IPS-20b (cell line): Measurements from ENCODE around the gene GNG7.
A peak's percentile ranks its signal among the peaks of the same experiment; 100 is the strongest.

ENCODE experiments used
- H3K27ac ChIP-seq: one replicate; pipeline ENCODE4 v1.5.1; 2013; ENCODE audit warnings: low read length
- H3K27me3 ChIP-seq: 2 replicates; pipeline ENCODE4 v1.6.1; 2013; ENCODE audit warnings: mild to moderate bottlenecking, low read length, inconsistent platforms; ENCODE audit not compliant: insufficient read depth
- H3K36me3 ChIP-seq: 2 replicates; pipeline ENCODE4 v1.6.1; 2013; ENCODE audit warnings: low read depth, mild to moderate bottlenecking, inconsistent platforms, low read length, moderate library complexity; ENCODE audit not compliant: insufficient read depth
- H3K4me1 ChIP-seq: 2 replicates; pipeline ENCODE4 v1.6.1; 2013; ENCODE audit warnings: mild to moderate bottlenecking, control low read depth, inconsistent platforms, low read length, moderate library complexity; ENCODE audit not compliant: insufficient read depth
- H3K4me3 ChIP-seq: 2 replicates; pipeline ENCODE4 v1.5.1; 2013; ENCODE audit warnings: mild to moderate bottlenecking, low read length, inconsistent platforms
- H3K9ac ChIP-seq: 2 replicates; pipeline ENCODE4 v1.6.1; 2013; ENCODE audit warnings: low read depth, mild to moderate bottlenecking, inconsistent platforms, low read length, moderate library complexity
- H3K9me3 ChIP-seq: 2 replicates; pipeline ENCODE4 v1.6.1; 2013; ENCODE audit warnings: mild to moderate bottlenecking, low read depth, low read length, inconsistent platforms; ENCODE audit not compliant: insufficient read depth

The GNG7 gene

DNA sequence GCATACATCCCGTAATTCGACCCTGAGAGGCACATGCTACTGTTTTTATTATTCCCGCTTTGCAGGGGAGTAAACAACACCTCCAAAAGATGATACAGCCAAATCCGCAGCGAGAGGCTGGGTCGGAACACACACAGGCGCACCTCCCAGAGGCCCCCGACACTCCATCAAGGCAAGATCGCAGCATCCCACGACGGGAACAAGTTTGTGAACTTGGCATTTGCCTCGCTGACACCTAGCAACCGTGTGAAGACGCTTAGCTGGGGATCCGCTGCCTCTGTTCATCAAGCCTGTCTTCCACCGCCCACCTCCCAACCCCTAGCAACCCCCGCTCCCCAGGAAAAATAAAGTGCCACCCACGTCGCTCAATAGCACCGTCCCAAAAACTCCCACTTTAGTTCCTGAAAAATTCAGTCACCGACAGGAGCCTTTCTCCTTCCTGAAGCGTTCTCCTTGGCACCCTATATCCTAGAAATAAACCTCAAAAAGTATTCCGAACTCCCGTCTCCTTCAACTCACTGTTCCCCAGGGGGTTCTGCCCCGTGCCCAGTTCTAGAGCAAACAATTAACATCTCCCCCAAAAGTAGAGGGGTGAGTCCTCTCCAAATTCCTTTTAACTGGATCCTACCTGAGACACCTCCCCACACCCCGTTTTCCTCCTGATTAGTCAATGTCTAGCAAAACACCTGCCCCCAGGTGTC, 1.7 kb downstream of the GNG7 start:
- Histone ChIP-seq H3K27ac (no peak overlapping the region), H3K27me3 (peaks cover 28% of the 10 kb centered on the region), H3K9me3 (no peaks in the 10 kb centered on the region), H3K4me1 (peaks cover 16% of the 10 kb centered on the region; the same call in 1 of the 2 replicates), H3K9ac (no peak overlapping the region), H3K4me3 (peak overlapping the region; percentile 26; the same call in 1 of the 2 replicates), H3K36me3 (no peaks in the 10 kb centered on the region)

DNA sequence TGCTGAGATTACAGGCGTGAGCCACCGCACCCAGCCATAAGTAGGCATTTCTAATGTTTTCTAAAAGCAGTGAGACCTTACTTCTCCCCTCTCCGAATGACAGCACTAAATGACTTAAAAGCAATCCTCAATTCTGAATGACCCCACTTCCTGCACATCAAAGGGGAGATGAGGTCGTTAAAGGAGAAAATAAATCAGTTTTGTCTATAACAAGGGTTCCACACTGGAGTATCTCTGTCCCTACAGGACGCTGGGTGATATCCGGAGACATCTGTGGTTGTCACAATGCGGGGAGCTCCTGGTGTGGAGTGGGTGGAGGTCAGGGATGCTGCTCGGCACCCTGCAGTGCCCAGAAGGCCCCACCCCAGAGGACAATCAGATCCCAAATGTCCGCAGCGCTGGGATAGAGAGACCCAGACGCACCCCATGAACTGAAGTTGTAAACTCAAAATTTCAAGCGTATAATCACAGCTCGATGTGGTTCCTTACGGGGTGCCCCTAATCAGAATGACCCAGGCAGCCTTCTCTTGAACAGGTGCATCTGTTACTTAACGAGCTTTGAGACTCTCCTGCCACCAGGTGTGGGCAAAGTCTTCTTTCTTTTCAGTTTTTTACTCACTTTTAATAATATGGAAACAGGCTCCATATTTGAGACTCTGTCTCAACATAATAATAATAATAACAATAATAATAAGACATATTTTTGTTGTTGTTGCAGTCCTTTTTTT, 2.9 kb downstream of the GNG7 start:
- H3K27me3 ChIP-seq: peaks cover 28% of the 10 kb centered on the region
- H3K27ac ChIP-seq: no peak overlapping the region
- H3K36me3 ChIP-seq: no peaks in the 10 kb centered on the region
- H3K9me3 ChIP-seq: no peaks in the 10 kb centered on the region
- no peak overlapping the region for H3K4me3 ChIP-seq
- H3K4me1 ChIP-seq: peaks cover 16% of the 10 kb centered on the region; the same call in 1 of the 2 replicates
- H3K9ac ChIP-seq: no peak overlapping the region

DNA sequence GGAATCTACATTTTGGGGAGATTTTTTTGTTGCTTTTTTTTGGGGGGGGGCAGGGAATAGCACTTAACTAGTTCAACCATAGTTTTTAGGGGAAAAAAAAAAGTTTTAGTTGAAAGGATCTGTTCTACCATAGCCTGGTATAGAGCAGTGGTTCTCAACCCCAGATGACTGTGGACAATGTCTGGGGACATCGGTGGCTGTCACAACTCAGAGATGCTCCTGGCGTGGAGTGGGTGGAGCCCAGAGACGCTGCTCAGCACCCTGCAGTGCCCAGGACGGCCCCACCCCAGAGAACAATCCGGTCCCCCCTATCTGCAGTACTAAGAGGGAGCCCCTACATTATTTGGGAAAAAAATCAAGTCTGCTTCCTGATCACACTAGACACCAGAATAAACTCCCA, 8.3 kb downstream of the GNG7 start:
- no peak overlapping the region for H3K4me3 ChIP-seq
- no peak overlapping the region for H3K9ac ChIP-seq
- H3K9me3 ChIP-seq: no peaks in the 10 kb centered on the region
- H3K27ac ChIP-seq: no peak overlapping the region
- no peaks in the 10 kb centered on the region for H3K36me3 ChIP-seq
- no peaks in the 10 kb centered on the region for H3K27me3 ChIP-seq
- no peaks in the 10 kb centered on the region for H3K4me1 ChIP-seq

DNA sequence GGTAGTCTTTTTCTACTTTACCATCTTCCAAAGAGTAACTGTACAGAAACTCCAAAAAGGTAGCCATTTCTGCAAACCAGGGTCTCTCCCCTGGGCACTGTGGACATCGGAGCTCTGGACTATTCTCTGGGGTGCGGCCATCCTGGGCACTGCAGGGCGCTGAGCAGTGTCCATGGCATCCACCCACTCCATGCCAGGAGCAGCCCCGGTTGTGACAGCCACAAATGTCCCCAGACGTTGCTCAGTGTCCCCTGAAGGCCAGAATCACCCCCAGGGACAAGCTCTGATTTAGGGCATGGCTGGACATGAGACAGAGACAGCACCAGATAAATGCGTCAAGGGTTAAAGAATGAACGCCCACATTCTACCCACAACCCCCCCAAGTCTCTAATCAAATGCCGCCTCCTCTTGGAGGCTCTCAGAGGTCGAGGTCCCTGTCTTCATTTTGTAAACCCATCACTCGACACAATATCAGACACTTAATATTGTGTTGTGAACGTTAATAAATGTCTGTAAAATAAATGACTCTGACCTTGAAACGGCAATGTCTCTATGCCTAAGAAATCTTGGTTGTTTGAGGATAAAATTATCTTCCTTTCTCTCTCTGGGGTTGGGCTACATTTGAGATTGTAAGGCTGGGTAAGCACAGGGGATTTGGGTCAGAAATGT, 8.9 kb downstream of the GNG7 start:
- Histone ChIP-seq H3K4me1 (no peaks in the 10 kb centered on the region), H3K9ac (no peak overlapping the region), H3K9me3 (no peaks in the 10 kb centered on the region), H3K36me3 (no peaks in the 10 kb centered on the region), H3K27me3 (no peaks in the 10 kb centered on the region), H3K4me3 (no peak overlapping the region), H3K27ac (no peak overlapping the region)

DNA sequence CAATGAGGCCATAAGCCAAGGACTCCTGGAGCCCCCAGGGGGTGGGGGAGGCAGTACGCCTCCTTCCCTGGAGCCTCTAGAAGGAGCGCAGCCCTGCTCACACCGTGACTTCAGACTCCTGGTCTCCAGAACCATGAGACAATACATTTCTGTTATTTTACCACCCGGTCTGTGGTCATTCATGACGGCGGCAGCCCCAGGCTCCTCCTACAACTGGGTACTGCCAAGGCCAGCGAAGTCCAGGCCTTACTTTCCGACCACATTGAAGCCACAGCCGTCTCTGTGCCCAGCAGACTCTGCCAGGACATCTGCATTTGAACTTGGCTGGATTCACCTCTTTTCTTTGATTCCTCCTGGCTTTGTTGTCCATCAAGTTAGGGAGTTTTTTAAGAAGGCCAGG, 10.5 kb downstream of the GNG7 start:
- Histone ChIP-seq H3K9ac (no peak overlapping the region), H3K27ac (no peak overlapping the region), H3K36me3 (no peaks in the 10 kb centered on the region), H3K9me3 (no peaks in the 10 kb centered on the region), H3K27me3 (no peaks in the 10 kb centered on the region), H3K4me3 (no peak overlapping the region), H3K4me1 (no peaks in the 10 kb centered on the region)

DNA sequence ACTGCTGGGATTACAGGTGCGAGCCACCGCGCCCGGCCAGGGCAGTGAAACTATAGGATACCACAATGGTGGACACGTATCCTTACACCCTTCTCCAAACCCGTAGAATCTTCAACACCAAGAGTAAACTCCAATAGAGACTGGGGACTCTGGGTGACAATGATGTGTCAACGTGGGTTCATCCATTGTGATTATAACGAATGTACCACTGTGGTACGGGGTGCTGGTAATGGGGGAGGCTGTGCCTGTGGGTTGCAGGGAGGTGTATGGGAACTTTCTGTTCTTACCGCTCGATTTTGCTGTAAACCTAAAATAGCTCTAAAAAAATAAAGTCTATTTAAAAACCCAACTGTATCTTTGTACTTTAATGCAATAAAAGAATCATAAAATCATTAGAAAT, 11.6 kb downstream of the GNG7 start:
- no peak overlapping the region for H3K9ac ChIP-seq
- no peaks in the 10 kb centered on the region for H3K27me3 ChIP-seq
- H3K4me3 ChIP-seq: no peak overlapping the region
- no peaks in the 10 kb centered on the region for H3K36me3 ChIP-seq
- H3K27ac ChIP-seq: no peak overlapping the region
- no peaks in the 10 kb centered on the region for H3K9me3 ChIP-seq
- no peaks in the 10 kb centered on the region for H3K4me1 ChIP-seq

DNA sequence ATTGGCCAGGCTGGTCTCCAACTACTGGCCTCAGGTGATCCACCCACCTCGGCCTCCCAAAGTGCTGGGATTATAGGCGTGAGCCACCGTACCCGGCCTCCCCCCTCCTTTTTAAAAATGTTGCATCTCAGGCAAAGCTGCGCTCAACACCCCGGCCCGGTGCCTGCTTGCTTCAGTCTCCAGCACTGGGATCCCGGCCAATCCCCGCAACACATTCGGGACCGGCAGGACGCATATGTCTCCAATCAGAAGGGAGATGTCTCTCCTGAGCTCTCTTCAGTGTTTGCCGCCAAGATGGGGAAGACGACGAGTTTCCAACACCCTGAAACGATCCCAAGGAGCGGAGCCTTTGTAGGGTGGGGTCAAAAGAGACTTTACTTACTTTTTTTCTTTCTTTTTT, 16.1 kb downstream of the GNG7 start:
- H3K4me1 ChIP-seq: no peaks in the 10 kb centered on the region
- no peaks in the 10 kb centered on the region for H3K36me3 ChIP-seq
- no peak overlapping the region for H3K4me3 ChIP-seq
- no peak overlapping the region for H3K9ac ChIP-seq
- no peaks in the 10 kb centered on the region for H3K27me3 ChIP-seq
- H3K9me3 ChIP-seq: no peaks in the 10 kb centered on the region
- H3K27ac ChIP-seq: no peak overlapping the region

DNA sequence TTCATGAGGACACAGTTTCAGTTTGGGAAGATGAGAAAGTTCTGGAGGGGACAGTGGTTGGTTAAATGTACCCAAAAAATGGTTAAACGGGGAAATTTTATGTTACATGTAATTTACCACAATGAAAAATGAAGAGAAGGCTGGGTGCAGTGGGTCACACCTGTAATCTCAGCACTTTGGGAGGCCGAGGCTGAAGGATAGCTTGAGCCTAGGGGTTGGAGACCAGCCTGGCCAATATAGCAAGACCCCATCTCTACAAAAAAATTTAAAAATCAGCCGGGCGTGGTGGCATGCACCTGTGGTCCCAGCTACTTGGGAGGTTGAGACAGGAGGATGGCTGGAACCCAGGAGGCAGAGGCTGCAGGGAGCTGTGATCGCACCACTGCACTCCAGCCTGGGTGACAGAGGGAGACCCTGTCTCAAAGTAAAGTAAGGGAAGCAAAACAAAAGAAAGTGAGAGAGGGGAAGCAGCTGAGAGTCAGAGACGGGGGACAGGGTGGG, 17.2 kb downstream of the GNG7 start:
- Histone ChIP-seq H3K4me3 (no peak overlapping the region), H3K27ac (no peak overlapping the region), H3K4me1 (no peaks in the 10 kb centered on the region), H3K9me3 (no peaks in the 10 kb centered on the region), H3K27me3 (no peaks in the 10 kb centered on the region), H3K36me3 (no peaks in the 10 kb centered on the region), H3K9ac (no peak overlapping the region)

DNA sequence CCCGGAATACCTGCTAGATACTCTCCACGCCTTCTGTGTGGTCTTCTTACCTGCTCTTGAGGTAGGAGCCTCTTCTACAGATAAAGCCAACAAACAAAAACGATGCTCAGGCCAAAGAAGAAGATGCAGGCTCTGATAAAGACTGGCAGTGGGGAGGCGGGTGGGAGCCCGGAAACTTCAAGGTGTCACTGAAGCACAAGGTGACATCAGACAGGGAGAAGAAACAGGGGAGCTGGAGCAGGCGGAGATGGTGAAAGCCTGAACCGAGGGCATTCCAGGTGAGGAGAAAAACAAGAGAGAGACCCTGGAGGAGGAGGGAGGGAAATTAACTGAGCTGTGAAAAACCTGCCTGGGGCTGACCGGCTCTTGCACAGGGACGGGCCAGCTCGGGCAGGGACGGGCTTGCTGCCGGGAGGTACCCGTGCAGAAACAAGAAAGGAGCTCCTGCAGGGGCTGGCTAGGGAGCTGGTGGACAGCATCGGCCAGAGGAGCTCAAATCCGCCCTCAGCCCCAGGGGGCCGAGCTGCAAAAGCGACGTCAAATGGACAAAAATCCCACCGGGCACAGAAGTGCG, 19.0 kb downstream of the GNG7 start:
- H3K27ac ChIP-seq: no peak overlapping the region

DNA sequence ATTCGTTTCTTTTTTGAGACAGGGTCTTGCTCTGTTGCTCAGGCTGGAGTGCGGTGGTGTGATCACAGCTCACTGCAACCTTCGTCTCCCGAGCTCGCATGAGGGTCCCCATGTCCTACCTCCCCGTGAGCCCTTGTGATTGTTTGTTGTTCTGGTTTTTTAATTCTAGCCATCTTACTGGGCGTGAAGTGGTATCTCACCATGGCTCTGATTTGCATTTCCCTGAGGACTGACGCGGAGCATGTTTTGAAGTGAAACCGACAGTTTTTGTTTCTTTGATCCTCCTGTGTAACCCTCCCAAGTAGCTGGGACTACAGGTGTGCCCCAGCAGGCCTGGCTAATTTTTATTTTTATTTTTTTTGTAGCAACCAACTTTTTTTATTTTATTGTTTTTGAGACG, 21.7 kb downstream of the GNG7 start:
- no peaks in the 10 kb centered on the region for H3K36me3 ChIP-seq
- H3K4me1 ChIP-seq: no peaks in the 10 kb centered on the region
- H3K4me3 ChIP-seq: no peak overlapping the region
- H3K27ac ChIP-seq: no peak overlapping the region
- H3K9me3 ChIP-seq: no peaks in the 10 kb centered on the region
- no peak overlapping the region for H3K9ac ChIP-seq
- peaks cover 5% of the 10 kb centered on the region for H3K27me3 ChIP-seq

More for the DNA sequence above, 19.0 kb downstream of the GNG7 start:
- H3K36me3 ChIP-seq: no peaks in the 10 kb centered on the region
- no peak overlapping the region for H3K4me3 ChIP-seq
- no peaks in the 10 kb centered on the region for H3K4me1 ChIP-seq
- H3K9me3 ChIP-seq: no peaks in the 10 kb centered on the region
- no peak overlapping the region for H3K9ac ChIP-seq
- H3K27me3 ChIP-seq: no peaks in the 10 kb centered on the region

DNA sequence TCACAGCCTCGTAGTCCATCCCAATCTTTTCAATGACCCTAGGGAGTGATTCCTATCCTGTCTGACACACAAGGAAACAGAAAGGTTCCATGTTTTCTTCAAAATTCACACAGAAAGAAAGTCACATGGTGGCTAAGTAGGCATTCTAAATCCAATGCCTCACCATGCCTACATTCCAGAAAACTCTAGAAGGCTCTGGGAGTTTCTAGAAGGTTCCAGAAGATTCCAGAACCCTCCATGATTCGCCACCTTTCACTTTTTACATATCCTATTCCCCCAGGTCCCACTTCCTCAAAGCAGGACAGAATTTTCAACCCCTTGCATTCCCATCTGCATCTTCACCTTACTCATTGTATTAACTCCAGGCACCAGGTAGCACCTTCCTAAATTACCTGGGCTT, 23.1 kb downstream of the GNG7 start:
- Histone ChIP-seq H3K9me3 (no peaks in the 10 kb centered on the region), H3K4me1 (peaks cover 10% of the 10 kb centered on the region), H3K36me3 (no peaks in the 10 kb centered on the region), H3K4me3 (no peak overlapping the region), H3K9ac (no peak overlapping the region), H3K27me3 (peaks cover 9% of the 10 kb centered on the region), H3K27ac (no peak overlapping the region)
